ENCODE results near the gene DMXL1.
"Not testable (repeated sequence)": the region's sequence is repeated elsewhere in the genome, so short reads cannot be mapped to it uniquely, and the experiment has no call there.

DMXL1 gene

DNA sequence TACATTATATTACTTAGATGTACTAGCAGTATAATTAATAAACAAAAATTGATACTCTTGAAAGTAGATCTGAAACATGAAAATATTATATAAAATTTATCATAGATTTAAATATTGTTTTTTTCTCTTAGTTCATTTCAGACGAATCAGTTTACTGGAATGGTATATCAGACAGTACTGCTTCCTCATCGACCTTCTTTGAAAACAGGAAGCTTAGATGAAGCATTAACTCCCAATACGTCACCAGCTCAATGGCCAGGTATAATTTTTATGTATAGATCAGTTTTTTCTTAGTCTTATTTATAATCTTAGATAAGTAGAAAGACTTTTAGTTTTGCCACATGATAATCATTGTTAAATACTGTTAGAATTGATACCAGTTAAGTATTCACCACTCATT, 106.3 kb downstream of the DMXL1 start:
- TF ChIP-seq, protein P1, sequence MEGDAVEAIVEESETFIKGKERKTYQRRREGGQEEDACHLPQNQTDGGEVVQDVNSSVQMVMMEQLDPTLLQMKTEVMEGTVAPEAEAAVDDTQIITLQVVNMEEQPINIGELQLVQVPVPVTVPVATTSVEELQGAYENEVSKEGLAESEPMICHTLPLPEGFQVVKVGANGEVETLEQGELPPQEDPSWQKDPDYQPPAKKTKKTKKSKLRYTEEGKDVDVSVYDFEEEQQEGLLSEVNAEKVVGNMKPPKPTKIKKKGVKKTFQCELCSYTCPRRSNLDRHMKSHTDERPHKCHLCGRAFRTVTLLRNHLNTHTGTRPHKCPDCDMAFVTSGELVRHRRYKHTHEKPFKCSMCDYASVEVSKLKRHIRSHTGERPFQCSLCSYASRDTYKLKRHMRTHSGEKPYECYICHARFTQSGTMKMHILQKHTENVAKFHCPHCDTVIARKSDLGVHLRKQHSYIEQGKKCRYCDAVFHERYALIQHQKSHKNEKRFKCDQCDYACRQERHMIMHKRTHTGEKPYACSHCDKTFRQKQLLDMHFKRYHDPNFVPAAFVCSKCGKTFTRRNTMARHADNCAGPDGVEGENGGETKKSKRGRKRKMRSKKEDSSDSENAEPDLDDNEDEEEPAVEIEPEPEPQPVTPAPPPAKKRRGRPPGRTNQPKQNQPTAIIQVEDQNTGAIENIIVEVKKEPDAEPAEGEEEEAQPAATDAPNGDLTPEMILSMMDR (conservative IDR thresholded peaks at IDR 0.05; ENCODE audit: low read depth, low read length), result no peak
- DNase-seq (ENCODE audit: low read depth), result no peak

DNA sequence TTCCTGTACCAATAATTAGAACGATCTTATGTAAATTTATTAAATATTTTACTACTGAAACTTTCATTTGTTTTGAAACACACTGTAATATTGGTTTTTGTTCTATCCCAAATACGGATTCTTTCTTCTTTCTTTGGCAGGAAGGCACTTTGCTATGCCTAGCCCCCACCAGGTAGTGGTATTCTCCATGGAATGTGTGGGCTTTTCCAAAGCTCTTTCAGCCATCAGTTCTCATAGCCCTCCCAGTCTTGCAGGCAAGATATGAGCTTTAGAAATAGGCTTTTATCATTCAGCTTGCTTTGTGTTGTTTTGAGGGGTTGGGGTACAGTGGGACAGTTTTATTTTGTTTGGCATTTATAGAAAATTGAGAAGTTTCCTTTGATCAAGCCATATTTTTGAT, 107.5 kb downstream of the DMXL1 start:
- no peak for DNase-seq (ENCODE audit: low read depth)
- H3K4me3 ChIP-seq (ENCODE audit: low read depth, low read length), result no peak overlapping the region
- TF ChIP-seq, protein P1 (conservative IDR thresholded peaks at IDR 0.05; ENCODE audit: low read depth, low read length), result no peak

More for the DNA sequence above, 106.3 kb downstream of the DMXL1 start:
- H3K4me3 ChIP-seq (ENCODE audit: low read depth, low read length), result no peak overlapping the region

DNA sequence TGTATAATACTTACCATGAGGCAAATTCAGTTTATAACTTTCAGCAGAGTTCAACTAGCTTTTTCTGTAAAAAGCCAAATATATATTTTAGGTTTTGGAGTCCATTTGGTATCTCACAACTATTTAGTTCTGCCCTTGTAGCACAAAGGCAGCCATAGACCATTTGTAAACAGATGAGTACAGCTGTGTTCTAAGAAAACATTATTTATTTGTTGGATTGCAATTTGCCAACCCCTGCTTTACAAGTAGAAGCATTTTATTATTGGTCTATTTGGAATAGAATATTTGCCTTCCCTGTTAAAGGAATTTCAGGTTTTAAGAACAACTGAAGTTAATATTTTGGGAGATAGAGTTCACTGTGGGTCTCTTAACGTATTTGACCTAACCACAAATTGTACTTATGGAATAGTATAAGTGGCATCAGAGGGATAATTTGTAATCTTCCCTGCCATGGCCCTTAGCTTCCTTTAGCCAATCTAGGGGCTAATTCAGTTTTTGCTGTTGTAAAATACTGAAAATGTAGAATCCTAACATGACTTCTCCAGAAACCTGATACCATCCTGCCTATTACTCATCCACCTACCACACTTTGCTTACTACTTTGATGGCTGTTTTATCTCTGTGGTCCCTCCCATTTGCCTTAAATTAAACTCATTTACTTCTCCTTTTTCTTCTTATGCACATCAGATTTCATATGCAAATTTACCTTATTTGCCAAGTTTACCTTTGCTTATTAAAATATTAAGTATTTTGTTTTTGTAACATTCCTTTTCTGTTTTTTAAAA, 109.2 kb downstream of the DMXL1 start:
- peak; percentile 53 for DNase-seq (ENCODE audit: low read depth)
- no peak overlapping the region for H3K4me3 ChIP-seq (ENCODE audit: low read depth, low read length)
- TF ChIP-seq, protein P1 (conservative IDR thresholded peaks at IDR 0.05; ENCODE audit: low read depth, low read length), result no peak

DNA sequence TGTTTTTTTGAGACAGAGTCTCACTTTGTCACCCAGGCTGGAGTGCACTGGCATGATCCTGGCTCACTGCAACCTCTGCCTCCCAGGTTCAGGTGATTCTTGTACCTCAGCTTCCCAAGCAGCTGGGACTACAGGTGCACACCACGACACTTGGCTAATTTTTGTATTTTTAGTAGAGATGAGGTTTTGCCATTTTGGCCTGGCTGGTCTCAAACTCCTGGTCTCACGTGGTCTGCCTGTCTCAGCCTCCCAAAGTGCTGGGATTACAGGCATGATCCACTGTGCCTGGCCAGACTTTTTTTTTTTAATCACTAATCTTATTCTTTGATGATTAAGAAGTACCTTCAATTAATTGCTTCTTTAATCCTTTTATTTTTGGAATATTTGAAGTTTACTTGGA, 114.6 kb downstream of the DMXL1 start:
- not testable (repeated sequence) for H3K4me3 ChIP-seq (ENCODE audit: low read depth, low read length); DNase-seq (ENCODE audit: low read depth)

DNA sequence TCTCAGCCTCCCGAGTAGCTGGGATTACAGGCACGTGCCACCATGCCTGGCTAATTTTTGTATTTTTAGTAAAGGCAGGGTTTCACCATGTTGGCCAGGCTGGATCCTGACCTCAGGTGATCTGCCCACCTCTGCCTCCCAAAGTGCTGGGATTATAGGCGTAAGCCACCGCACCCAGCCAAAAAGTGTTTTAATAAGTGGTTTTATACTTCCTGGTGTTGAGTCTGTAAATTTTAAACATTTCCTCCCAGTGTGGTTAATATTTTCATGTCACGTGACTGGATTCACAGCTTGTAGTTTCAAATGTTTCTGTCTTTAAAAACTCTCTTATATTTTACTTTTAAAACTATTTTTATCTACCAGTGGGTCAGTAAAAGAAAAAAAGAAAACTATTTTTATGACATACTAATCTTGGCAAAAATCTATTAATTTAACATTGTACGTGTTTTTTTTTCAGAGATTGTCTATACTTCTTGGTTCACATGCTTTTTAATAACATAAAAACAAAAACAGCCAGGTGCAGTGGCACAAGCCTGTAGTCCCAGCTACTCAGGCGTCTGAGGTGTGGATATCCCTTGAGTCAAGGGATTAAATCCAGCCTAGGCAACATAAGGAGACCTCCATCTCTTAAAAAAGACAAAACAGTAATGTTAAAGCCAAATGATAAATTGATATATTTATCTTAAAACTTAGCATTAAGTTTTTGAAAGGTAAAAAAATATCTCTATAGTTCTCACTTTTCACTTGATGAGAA, 117.1 kb downstream of the DMXL1 start:
- H3K4me3 ChIP-seq (ENCODE audit: low read depth, low read length), result no peak overlapping the region
- no peak for DNase-seq (ENCODE audit: low read depth)
- TF ChIP-seq, protein P1 (conservative IDR thresholded peaks at IDR 0.05; ENCODE audit: low read depth, low read length), result no peak

DNA sequence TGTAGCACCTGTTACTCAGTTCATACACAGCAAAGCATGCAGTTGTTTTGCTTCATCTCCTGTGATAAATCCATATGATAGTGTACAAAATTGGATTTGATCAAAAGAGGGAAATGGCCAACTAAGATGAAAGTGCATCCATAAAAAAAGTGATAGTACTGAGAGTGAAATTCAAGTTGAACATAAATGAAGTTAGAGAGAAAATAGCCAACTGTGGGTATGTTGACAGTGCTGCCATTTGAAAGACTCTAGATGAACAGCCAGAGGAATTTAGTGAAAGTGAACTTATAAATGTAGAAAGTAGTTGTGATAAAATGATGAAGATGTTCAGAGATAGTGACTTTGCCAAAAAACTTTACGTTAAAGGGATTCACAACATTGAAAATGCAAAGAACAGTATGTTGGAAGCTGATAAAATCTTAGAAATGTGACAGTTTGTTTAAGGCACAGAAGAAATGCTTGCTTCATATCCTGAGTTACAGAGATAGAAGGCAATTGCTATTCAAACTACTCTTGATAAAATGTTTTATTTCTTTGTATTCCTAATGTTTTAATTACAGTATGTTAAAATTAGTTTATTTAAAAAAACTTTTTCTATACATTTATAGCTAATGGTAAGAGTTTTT, 119.7 kb downstream of the DMXL1 start:
- H3K4me3 ChIP-seq (ENCODE audit: low read depth, low read length), result no peak overlapping the region
- TF ChIP-seq, protein P1 (conservative IDR thresholded peaks at IDR 0.05; ENCODE audit: low read depth, low read length), result no peak
- DNase-seq (ENCODE audit: low read depth), result no peak

DNA sequence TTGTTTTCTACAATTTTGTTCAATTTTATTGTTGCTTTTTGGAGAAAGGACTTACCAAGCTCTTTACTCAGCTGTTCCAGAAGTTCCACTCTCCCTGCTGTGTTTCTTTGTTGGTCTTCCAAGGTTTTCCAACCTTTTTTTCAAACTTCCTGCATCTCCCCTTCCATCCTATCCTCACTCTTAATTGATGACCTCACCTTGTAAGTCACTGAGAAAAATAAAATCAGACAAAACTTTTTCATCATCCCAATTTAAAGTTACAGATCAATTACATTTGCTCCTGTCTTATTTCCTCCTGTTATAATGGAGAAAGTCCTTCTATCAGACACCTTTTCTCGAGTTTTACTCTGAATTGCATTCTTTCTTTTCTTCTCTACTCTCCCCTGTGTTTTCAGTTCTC, 121.1 kb downstream of the DMXL1 start:
- TF ChIP-seq, protein P1 (conservative IDR thresholded peaks at IDR 0.05; ENCODE audit: low read depth, low read length), result no peak
- DNase-seq (ENCODE audit: low read depth), result no peak
- no peak overlapping the region for H3K4me3 ChIP-seq (ENCODE audit: low read depth, low read length)
